Peyer's patch (tissue), 4 donors: ENCODE results near the gene MAN1C1. TPM values are rescaled to one million over a fixed set of nuclear protein-coding genes. Genes with fewer than 3 reads are reported as not detected.

Source experiments
- DNase-seq, 3 donors: peaks; one replicate each; pipeline ENCODE4 v3.0.0-alpha.2; 2017 to 2019
- H3K27ac ChIP-seq, 4 donors: fragments of 200-600 bp; sonication (generic); one replicate each; pipeline ENCODE4 v1.5.1; 2016 to 2019
- H3K27me3 ChIP-seq, 2 donors: fragments of 200-600 bp; sonication (generic); one replicate each; pipeline ENCODE4 v1.5.1; 2019
- H3K36me3 ChIP-seq, 3 donors: fragments of 200-600 bp; sonication (generic); one replicate each; pipeline ENCODE4 v1.5.1; 2016 to 2019
- H3K4me1 ChIP-seq, 4 donors: fragments of 200-600 bp; sonication (generic); one replicate each; pipeline ENCODE4 v1.5.1; 2016 to 2019
- H3K4me3 ChIP-seq, 4 donors: fragments of 200-600 bp; sonication (generic); 1 replicate in 3 of 4; 2 replicates in 1 of 4; pipeline ENCODE4 v1.5.1; 2016 to 2019; ENCODE audit warnings: mild to moderate bottlenecking in 1 of 4
- H3K9me3 ChIP-seq, 4 donors: fragments of 200-600 bp; sonication (generic); one replicate each; pipeline ENCODE4 v1.5.1; 2016 to 2019; ENCODE audit warnings: mild to moderate bottlenecking in 1 of 4
- POLR2A ChIP-seq, 2 donors: fragments of 450-650 bp; IDR thresholded peaks; one replicate each; pipeline ENCODE4 v1.5.1; 2017; ENCODE audit warnings: antibody characterized with exemption in 2 of 2, mild to moderate bottlenecking in 2 of 2, moderate library complexity in 2 of 2
- total RNA-seq, 4 donors: library from RNA; depleted of rRNA; stranded (reverse); fragments of >200 nt; gene quantifications; one replicate each; pipeline ENCODE4 v1.1.0, GENCODE V29; 2016
- TF ChIP-seq, protein P1 (sequence below), 6 experiments: fragments of 450-650 bp in 4 of 6; fragments of 200-600 bp in 2 of 6; sonication (generic) in 1 of 6; IDR thresholded peaks; one replicate each; pipeline ENCODE4 v1.5.1; 2017 to 2019; ENCODE audit warnings: antibody characterized with exemption in 6 of 6, mild to moderate bottlenecking in 3 of 6, moderate library complexity in 1 of 6

Gene MAN1C1
- total RNA-seq, 4 donors from 2014 or later: 2.3 to 10.7 (median 6.7) TPM

GRCh38 chr1:25826571-25826970 lies 210.0 kb downstream of the MAN1C1 start:
- H3K4me3 ChIP-seq: no peak overlapping the region
- no peaks in the 10 kb centered on the region for H3K9me3 ChIP-seq
- DNase-seq: no peak
- peaks cover 0 to 78% (median 0%) of the 10 kb centered on the region in 3 donors for H3K36me3 ChIP-seq
- H3K27me3 ChIP-seq: no peaks in the 10 kb centered on the region
- no peak overlapping the region for H3K27ac ChIP-seq
- TF ChIP-seq, protein P1, sequence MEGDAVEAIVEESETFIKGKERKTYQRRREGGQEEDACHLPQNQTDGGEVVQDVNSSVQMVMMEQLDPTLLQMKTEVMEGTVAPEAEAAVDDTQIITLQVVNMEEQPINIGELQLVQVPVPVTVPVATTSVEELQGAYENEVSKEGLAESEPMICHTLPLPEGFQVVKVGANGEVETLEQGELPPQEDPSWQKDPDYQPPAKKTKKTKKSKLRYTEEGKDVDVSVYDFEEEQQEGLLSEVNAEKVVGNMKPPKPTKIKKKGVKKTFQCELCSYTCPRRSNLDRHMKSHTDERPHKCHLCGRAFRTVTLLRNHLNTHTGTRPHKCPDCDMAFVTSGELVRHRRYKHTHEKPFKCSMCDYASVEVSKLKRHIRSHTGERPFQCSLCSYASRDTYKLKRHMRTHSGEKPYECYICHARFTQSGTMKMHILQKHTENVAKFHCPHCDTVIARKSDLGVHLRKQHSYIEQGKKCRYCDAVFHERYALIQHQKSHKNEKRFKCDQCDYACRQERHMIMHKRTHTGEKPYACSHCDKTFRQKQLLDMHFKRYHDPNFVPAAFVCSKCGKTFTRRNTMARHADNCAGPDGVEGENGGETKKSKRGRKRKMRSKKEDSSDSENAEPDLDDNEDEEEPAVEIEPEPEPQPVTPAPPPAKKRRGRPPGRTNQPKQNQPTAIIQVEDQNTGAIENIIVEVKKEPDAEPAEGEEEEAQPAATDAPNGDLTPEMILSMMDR (IDR thresholded peaks at IDR 0.05): no peak
- no peak for TF ChIP-seq POLR2A (IDR thresholded peaks at IDR 0.05)
- peaks cover 0 to 3% (median 1%) of the 10 kb centered on the region in 4 donors for H3K4me1 ChIP-seq

- H3K9me3 ChIP-seq: no peaks in the 10 kb centered on the region
- no peak overlapping the region for H3K4me3 ChIP-seq
- no peaks in the 10 kb centered on the region for H3K27me3 ChIP-seq
- no peaks in the 10 kb centered on the region for H3K4me1 ChIP-seq
- H3K27ac ChIP-seq: no peak overlapping the region
- TF ChIP-seq, protein P1 (IDR thresholded peaks at IDR 0.05): no peak
- no peak for TF ChIP-seq POLR2A (IDR thresholded peaks at IDR 0.05)
- no peak for DNase-seq
- H3K36me3 ChIP-seq: peaks cover 0 to 94% (median 0%) of the 10 kb centered on the region in 3 donors
Observed at GRCh38 chr1:25828491-25828890, 211.9 kb downstream of the MAN1C1 start.

DNA sequence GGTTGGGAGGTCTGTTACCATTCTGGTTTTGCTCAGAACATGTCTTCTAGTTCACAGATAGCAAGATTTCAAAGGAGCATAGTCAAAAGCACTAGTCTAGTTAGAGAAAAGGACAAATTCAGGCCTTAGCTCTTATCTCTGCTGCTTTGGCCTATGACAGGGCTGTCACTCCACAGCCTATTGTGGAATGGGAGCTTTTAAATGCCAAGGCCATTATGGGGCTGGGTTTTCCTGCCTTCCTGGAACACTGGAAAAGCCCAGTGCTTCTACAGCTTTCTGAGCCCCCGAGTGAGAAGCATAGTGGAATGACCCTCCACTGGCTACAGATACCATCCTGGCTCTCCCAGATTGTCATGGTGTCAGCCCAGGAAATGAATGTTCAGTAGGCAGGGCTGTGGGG lies 212.5 kb downstream of the MAN1C1 start:
- H3K9me3 ChIP-seq: no peaks in the 10 kb centered on the region
- no peak overlapping the region for H3K4me3 ChIP-seq
- no peaks in the 10 kb centered on the region for H3K27me3 ChIP-seq
- no peak overlapping the region for H3K27ac ChIP-seq
- H3K4me1 ChIP-seq: no peaks in the 10 kb centered on the region
- TF ChIP-seq POLR2A (IDR thresholded peaks at IDR 0.05): no peak
- TF ChIP-seq, protein P1 (IDR thresholded peaks at IDR 0.05): no peak
- no peak for DNase-seq
- H3K36me3 ChIP-seq: peaks cover 0 to 94% (median 0%) of the 10 kb centered on the region in 3 donors

GRCh38 chr1:25831569-25832196 lies 215.1 kb downstream of the MAN1C1 start:
- Histone ChIP-seq H3K9me3 (no peaks in the 10 kb centered on the region), H3K4me1 (no peaks in the 10 kb centered on the region), H3K4me3 (no peak overlapping the region), H3K27me3 (no peaks in the 10 kb centered on the region), H3K27ac (peak overlapping the region in 2 of 4 donors; percentile 60 to 63), H3K36me3 (peaks cover 0 to 76% (median 0%) of the 10 kb centered on the region in 3 donors)
- DNase-seq: no peak
- no peak for TF ChIP-seq POLR2A (IDR thresholded peaks at IDR 0.05)
- TF ChIP-seq, protein P1 (IDR thresholded peaks at IDR 0.05): no peak

- H3K4me1 ChIP-seq: no peaks in the 10 kb centered on the region
- no peaks in the 10 kb centered on the region for H3K9me3 ChIP-seq
- no peak for DNase-seq
- TF ChIP-seq, protein P1 (IDR thresholded peaks at IDR 0.05): no peak
- TF ChIP-seq POLR2A (IDR thresholded peaks at IDR 0.05): no peak
- peak overlapping the region in 2 of 4 donors; percentile 60 to 63 for H3K27ac ChIP-seq
- no peaks in the 10 kb centered on the region for H3K27me3 ChIP-seq
- no peak overlapping the region for H3K4me3 ChIP-seq
- peaks cover 0 to 68% (median 0%) of the 10 kb centered on the region in 3 donors for H3K36me3 ChIP-seq
Observed at GRCh38 chr1:25832336-25833037, 215.9 kb downstream of the MAN1C1 start.
